Keratinocyte (primary cell): ENCODE results near the gene KDM7A. TPM values are rescaled to one million over a fixed set of nuclear protein-coding genes. Genes with fewer than 3 reads are reported as not detected.

Experiments
- DNase-seq: peaks from one replicate; pipeline ENCODE4 v3.0.0-alpha.2; 2011; ENCODE audit warnings: low read depth, missing footprints, low spot score
- FAIRE-seq: peaks from 2 replicates; lab custom pipeline; 2011; peaks lifted over from hg19 to GRCh38; lab: Jason Lieb, UNC
- H2AFZ ChIP-seq: 2 replicates; pipeline ENCODE4 v1.6.0; 2012; ENCODE audit warnings: low read length, control low read depth, inconsistent platforms; ENCODE audit not compliant: control insufficient read depth
- H3K27ac ChIP-seq: 2 replicates; pipeline ENCODE4 v1.5.1; 2011; ENCODE audit warnings: low read length; ENCODE audit not compliant: control insufficient read depth, insufficient read depth
- H3K27me3 ChIP-seq: 3 replicates; pipeline ENCODE4 v1.6.0; 2011; ENCODE audit warnings: low read length; ENCODE audit not compliant: control insufficient read depth, insufficient read depth; ENCODE audit errors: extremely low read depth
- H3K36me3 ChIP-seq, 2 experiments: 2 replicates in 1 of 2; 3 replicates in 1 of 2; pipeline ENCODE4 v1.5.1; 2011; ENCODE audit warnings: low read length in 2 of 2, mild to moderate bottlenecking in 1 of 2; ENCODE audit not compliant: control insufficient read depth in 2 of 2, insufficient read depth in 2 of 2; ENCODE audit errors: extremely low read depth in 1 of 2
- H3K4me1 ChIP-seq: 3 replicates; pipeline ENCODE4 v1.5.1; 2011; ENCODE audit warnings: low read length; ENCODE audit not compliant: control insufficient read depth, insufficient read depth; ENCODE audit errors: extremely low read depth
- H3K4me2 ChIP-seq: 3 replicates; pipeline ENCODE4 v1.6.0; 2011; ENCODE audit warnings: low read depth, low read length; ENCODE audit not compliant: control insufficient read depth, insufficient read depth; ENCODE audit errors: extremely low read depth
- H3K4me3 ChIP-seq, 3 experiments: fragments of 200-600 bp in 1 of 3; sonication (generic) in 1 of 3; 2 replicates in 2 of 3; 3 replicates in 1 of 3; pipeline ENCODE4 v1.5.1; 2011 to 2016; ENCODE audit warnings: low read length in 3 of 3, mild to moderate bottlenecking in 3 of 3, control low read depth in 2 of 3, inconsistent platforms in 1 of 3, low read depth in 1 of 3, mixed read lengths in 1 of 3, mixed run types in 1 of 3, moderate library complexity in 1 of 3; ENCODE audit not compliant: control insufficient read depth in 2 of 3, insufficient read depth in 2 of 3; ENCODE audit errors: extremely low read depth in 1 of 3
- H3K79me2 ChIP-seq: 2 replicates; pipeline ENCODE4 v1.6.0; 2012; ENCODE audit warnings: low read length; ENCODE audit not compliant: control insufficient read depth, insufficient read depth
- H3K9ac ChIP-seq: 3 replicates; pipeline ENCODE4 v1.6.0; 2011; ENCODE audit warnings: low read length; ENCODE audit not compliant: control insufficient read depth, insufficient read depth; ENCODE audit errors: extremely low read depth
- H3K9me1 ChIP-seq: 3 replicates; pipeline ENCODE4 v1.6.0; 2011; ENCODE audit warnings: low read length; ENCODE audit not compliant: control insufficient read depth, insufficient read depth; ENCODE audit errors: extremely low read depth
- H3K9me3 ChIP-seq: 2 replicates; pipeline ENCODE4 v1.5.1; 2012; ENCODE audit warnings: low read depth, low read length; ENCODE audit not compliant: control insufficient read depth
- H4K20me1 ChIP-seq: 3 replicates; pipeline ENCODE4 v1.6.0; 2011; ENCODE audit warnings: low read length; ENCODE audit not compliant: control insufficient read depth, insufficient read depth; ENCODE audit errors: extremely low read depth
- EZH2 ChIP-seq: IDR thresholded peaks from one replicate; pipeline ENCODE4 v1.6.1; 2012; ENCODE audit warnings: inconsistent platforms, mild to moderate bottlenecking, low read length, moderate library complexity
- dilution Hi-C: fragments of 300-500 bp; cut with MboI; formaldehyde crosslinking; loops from one replicate; pipeline ENCODE4 v1.7.0; 2020; ENCODE audit warnings: low sequenced_read_pairs; ENCODE audit not compliant: extremely low pct_ligation_motif_present
- polyA plus RNA-seq, 5 experiments: library from polyadenylated mRNA; depleted of rRNA in 3 of 5; stranded (reverse) in 3 of 5; stranded (forward) in 1 of 5; unstranded in 1 of 5; fragments of >200 nt; gene quantifications; 1 replicate in 1 of 5; 2 replicates in 3 of 5; 3 replicates in 1 of 5; pipeline versions ENCODE4 v1.2.1 to v1.2.3, GENCODE V29; 2011 to 2012; ENCODE audit warnings: missing spikeins in 2 of 5, low read depth in 1 of 5, low replicate concordance in 1 of 5
- TF ChIP-seq, protein P1 (sequence below), 3 experiments: IDR thresholded peaks in 1 of 3; conservative IDR thresholded peaks in 1 of 3; optimal IDR thresholded peaks in 1 of 3; 2 replicates in 2 of 3; 3 replicates in 1 of 3; pipeline versions ENCODE3 to v1.5.1; 2011; ENCODE audit warnings: low read length in 3 of 3, mild to moderate bottlenecking in 3 of 3, moderate library complexity in 2 of 3, control low read depth in 1 of 3, inconsistent platforms in 1 of 3; ENCODE audit not compliant: insufficient read depth in 2 of 3; ENCODE audit errors: extremely low read depth in 1 of 3

Gene KDM7A
- polyA plus RNA-seq, 1 donor (not counting 4 experiments of a cell fraction or from before 2014, with no cell fraction given): 3.3 TPM

DNA sequence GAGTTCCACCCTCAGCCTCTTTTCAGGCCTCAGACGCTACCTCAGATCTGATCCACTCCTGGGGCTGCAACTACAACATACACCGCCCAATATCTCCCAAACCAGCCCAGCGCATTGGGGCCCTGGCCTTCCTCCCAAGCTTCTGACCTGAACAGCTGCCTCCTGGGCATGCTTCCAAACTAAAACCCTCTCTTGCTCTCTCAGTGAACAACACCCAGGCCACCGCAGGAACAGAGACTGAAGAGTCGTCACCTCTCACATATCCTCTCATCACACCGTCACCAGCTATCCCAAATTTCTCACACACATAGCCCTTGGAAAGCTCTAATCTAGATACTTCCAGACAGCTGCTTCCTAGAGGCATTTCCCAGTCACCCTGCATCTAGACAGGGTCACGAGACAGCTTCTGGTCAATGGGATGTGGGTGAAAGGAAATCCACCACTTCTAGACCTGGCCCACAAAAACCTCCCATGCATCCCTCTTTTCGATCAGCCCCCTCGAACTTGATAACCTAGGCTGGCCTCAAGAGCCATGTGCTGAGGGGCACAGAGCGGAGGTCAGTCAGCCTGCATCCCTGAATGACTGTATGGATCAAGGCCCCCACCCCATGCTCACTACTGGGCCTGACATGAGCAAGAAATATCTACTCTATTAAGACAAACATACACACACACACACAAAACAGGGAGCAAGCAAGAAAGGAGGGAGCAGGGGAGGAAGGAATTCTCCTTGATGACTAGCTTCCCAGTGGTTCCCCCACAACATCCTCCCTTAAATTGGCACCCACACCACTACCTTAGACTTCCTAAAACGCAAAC is 115.8 kb downstream of the KDM7A start:
- Histone ChIP-seq H3K27me3 (no peaks in the 10 kb centered on the region), H3K79me2 (peaks cover 39% of the 10 kb centered on the region), H3K4me1 (peaks cover 37% of the 10 kb centered on the region), H3K27ac (peak overlapping the region; percentile 82), H3K36me3 (peaks cover 3 to 8% of the 10 kb centered on the region in 2 experiments), H3K9ac (peak overlapping the region; percentile 87), H2AFZ (no peak overlapping the region), H3K9me1 (no peaks in the 10 kb centered on the region), H3K4me3 (peak overlapping the region; percentile 70 to 86 (median 71)), H4K20me1 (peaks cover 4% of the 10 kb centered on the region), H3K9me3 (no peaks in the 10 kb centered on the region), H3K4me2 (peak overlapping the region; percentile 85)
- no peak for DNase-seq
- TF ChIP-seq, protein P1, sequence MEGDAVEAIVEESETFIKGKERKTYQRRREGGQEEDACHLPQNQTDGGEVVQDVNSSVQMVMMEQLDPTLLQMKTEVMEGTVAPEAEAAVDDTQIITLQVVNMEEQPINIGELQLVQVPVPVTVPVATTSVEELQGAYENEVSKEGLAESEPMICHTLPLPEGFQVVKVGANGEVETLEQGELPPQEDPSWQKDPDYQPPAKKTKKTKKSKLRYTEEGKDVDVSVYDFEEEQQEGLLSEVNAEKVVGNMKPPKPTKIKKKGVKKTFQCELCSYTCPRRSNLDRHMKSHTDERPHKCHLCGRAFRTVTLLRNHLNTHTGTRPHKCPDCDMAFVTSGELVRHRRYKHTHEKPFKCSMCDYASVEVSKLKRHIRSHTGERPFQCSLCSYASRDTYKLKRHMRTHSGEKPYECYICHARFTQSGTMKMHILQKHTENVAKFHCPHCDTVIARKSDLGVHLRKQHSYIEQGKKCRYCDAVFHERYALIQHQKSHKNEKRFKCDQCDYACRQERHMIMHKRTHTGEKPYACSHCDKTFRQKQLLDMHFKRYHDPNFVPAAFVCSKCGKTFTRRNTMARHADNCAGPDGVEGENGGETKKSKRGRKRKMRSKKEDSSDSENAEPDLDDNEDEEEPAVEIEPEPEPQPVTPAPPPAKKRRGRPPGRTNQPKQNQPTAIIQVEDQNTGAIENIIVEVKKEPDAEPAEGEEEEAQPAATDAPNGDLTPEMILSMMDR (optimal IDR thresholded peaks at IDR 0.05 in 1 of 3, IDR thresholded peaks at IDR 0.05 in 1 of 3, conservative IDR thresholded peaks at IDR 0.05 in 1 of 3; ENCODE audit: extremely low read depth in 1 of 3, insufficient read depth in 2 of 3, low read length in 3 of 3): no peak
- no peak for TF ChIP-seq EZH2
- dilution Hi-C loops: no loop called here
- no peak for FAIRE-seq

DNA sequence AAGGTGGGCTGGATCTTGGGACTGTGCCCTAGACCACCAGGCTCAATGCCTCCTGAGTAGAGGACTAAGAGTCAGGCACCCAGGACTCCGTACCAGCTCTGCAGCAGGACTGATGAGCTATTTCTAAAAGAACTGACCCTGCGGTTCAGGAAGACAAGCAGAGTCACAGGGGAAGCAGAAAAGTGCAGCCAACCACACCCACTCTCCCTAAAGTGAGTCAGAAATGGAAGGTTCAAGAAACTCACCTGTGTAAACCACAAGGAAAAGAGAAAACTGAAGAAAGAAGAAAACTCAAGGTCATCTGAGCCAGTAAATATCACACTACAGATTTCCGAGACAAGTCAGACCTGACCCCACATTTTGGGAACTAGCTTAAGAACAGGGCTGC is 116.5 kb downstream of the KDM7A start:
- FAIRE-seq (peak; percentile 85), DNase-seq (no peak)
- Histone ChIP-seq H3K4me3 (peak overlapping the region in 2 of 3 experiments; percentile 15 to 70), H2AFZ (no peak overlapping the region), H3K9me3 (no peaks in the 10 kb centered on the region), H3K27ac (peak overlapping the region; percentile 77), H3K79me2 (peaks cover 44% of the 10 kb centered on the region), H3K9me1 (no peaks in the 10 kb centered on the region), H3K27me3 (no peaks in the 10 kb centered on the region), H3K4me2 (peak overlapping the region; percentile 85), H4K20me1 (peaks cover 4% of the 10 kb centered on the region), H3K4me1 (peaks cover 37% of the 10 kb centered on the region), H3K36me3 (peaks cover 3 to 8% of the 10 kb centered on the region in 2 experiments), H3K9ac (peak overlapping the region; percentile 46)
- TF ChIP-seq EZH2: no peak
- TF ChIP-seq, protein P1 (optimal IDR thresholded peaks at IDR 0.05 in 1 of 3, IDR thresholded peaks at IDR 0.05 in 1 of 3, conservative IDR thresholded peaks at IDR 0.05 in 1 of 3; ENCODE audit: extremely low read depth in 1 of 3, insufficient read depth in 2 of 3, low read length in 3 of 3): no peak
- dilution Hi-C loops: no loop called here
